ENCODE measurements around the gene CDHR1.

The CDHR1 gene

GRCh38 chr10:84225427-84226173, 31.3 kb downstream of the CDHR1 start, which contains the start of gene LRIT2:
LRIT2 (minus strand) TSS chr10:84225544; CDS start chr10:84225520, 24 bp downstream.
- no peak within 1 kb of the TSS for H3K4me2 ChIP-seq (ENCODE audit: low read depth, low read length, poor library complexity, severe bottlenecking)
- no peaks in the 10 kb centered on the region for H3K27me3 ChIP-seq (ENCODE audit: low read length)
- no peaks in the 10 kb centered on the region for H3K79me2 ChIP-seq (ENCODE audit: insufficient read depth, low read length)
- H4K20me1 ChIP-seq (ENCODE audit: low read depth, low read length), result no peaks in the 10 kb centered on the region
- no peak within 1 kb of the TSS for H3K4me3 ChIP-seq (ENCODE audit: insufficient read depth, low read length, poor library complexity, severe bottlenecking)
- no peaks in the 10 kb centered on the region for H3K36me3 ChIP-seq (ENCODE audit: low read length)
- H3F3A ChIP-seq (ENCODE audit: insufficient read depth), result no peaks in the 10 kb centered on the region
- H3K9ac ChIP-seq (ENCODE audit: low read length), result no peak within 1 kb of the TSS
- H3K9me3 ChIP-seq (ENCODE audit: insufficient read depth, low read length), result no peaks in the 10 kb centered on the region
- H2AFZ ChIP-seq (ENCODE audit: low read depth, low read length, severe bottlenecking), result no peak within 1 kb of the TSS
- no peak for TF ChIP-seq EZH2phosphoT487 (conservative IDR thresholded peaks at IDR 0.05; ENCODE audit: low read length)
- TF ChIP-seq CTCF (IDR thresholded peaks at IDR 0.05; ENCODE audit: insufficient read depth, low read length, poor library complexity, severe bottlenecking), result no peak
- no peak within 1 kb of the TSS for H3K27ac ChIP-seq (ENCODE audit: low read depth, low read length)
- no peaks in the 10 kb centered on the region for H3K9me2 ChIP-seq (replicated peaks; ENCODE audit: insufficient read depth, low read length)

- Histone ChIP-seq H3K27ac (ENCODE audit: low read depth, low read length) (no peak overlapping the region), H3K4me3 (ENCODE audit: insufficient read depth, low read length, poor library complexity, severe bottlenecking) (no peak overlapping the region), H3K4me2 (ENCODE audit: low read depth, low read length, poor library complexity, severe bottlenecking) (no peak overlapping the region), H2AFZ (ENCODE audit: low read depth, low read length, severe bottlenecking) (no peak overlapping the region), H3K27me3 (ENCODE audit: low read length) (no peaks in the 10 kb centered on the region), H3K9me2 (replicated peaks; ENCODE audit: insufficient read depth, low read length) (no peaks in the 10 kb centered on the region), H3K9ac (ENCODE audit: low read length) (no peak overlapping the region), H3K36me3 (ENCODE audit: low read length) (no peaks in the 10 kb centered on the region), H3F3A (ENCODE audit: insufficient read depth) (no peaks in the 10 kb centered on the region), H3K9me3 (ENCODE audit: insufficient read depth, low read length) (no peaks in the 10 kb centered on the region), H3K79me2 (ENCODE audit: insufficient read depth, low read length) (no peaks in the 10 kb centered on the region), H4K20me1 (ENCODE audit: low read depth, low read length) (no peaks in the 10 kb centered on the region)
- no peak for TF ChIP-seq CTCF (IDR thresholded peaks at IDR 0.05; ENCODE audit: insufficient read depth, low read length, poor library complexity, severe bottlenecking)
Measured at GRCh38 chr10:84226616-84227015, 32.3 kb downstream of the CDHR1 start.

- no peaks in the 10 kb centered on the region for H3K36me3 ChIP-seq (ENCODE audit: low read length)
- no peaks in the 10 kb centered on the region for H3K9me3 ChIP-seq (ENCODE audit: insufficient read depth, low read length)
- H3K79me2 ChIP-seq (ENCODE audit: insufficient read depth, low read length), result no peaks in the 10 kb centered on the region
- H4K20me1 ChIP-seq (ENCODE audit: low read depth, low read length), result no peaks in the 10 kb centered on the region
- TF ChIP-seq EZH2phosphoT487 (conservative IDR thresholded peaks at IDR 0.05; ENCODE audit: low read length) (no peak), CTCF (IDR thresholded peaks at IDR 0.05; ENCODE audit: insufficient read depth, low read length, poor library complexity, severe bottlenecking) (no peak)
- H3K4me3 ChIP-seq (ENCODE audit: insufficient read depth, low read length, poor library complexity, severe bottlenecking), result no peak overlapping the region
- no peak overlapping the region for H3K4me2 ChIP-seq (ENCODE audit: low read depth, low read length, poor library complexity, severe bottlenecking)
- no peak overlapping the region for H2AFZ ChIP-seq (ENCODE audit: low read depth, low read length, severe bottlenecking)
- no peak overlapping the region for H3K9ac ChIP-seq (ENCODE audit: low read length)
- H3K27ac ChIP-seq (ENCODE audit: low read depth, low read length), result no peak overlapping the region
- no peaks in the 10 kb centered on the region for H3K27me3 ChIP-seq (ENCODE audit: low read length)
- no peaks in the 10 kb centered on the region for H3F3A ChIP-seq (ENCODE audit: insufficient read depth)
- H3K9me2 ChIP-seq (replicated peaks; ENCODE audit: insufficient read depth, low read length), result no peaks in the 10 kb centered on the region
Measured at GRCh38 chr10:84227810-84228209, 33.5 kb downstream of the CDHR1 start.

Data from SU-DHL-6 (cell line).